Measurements from ENCODE around the gene PTPRB.

PTPRB gene

DNA sequence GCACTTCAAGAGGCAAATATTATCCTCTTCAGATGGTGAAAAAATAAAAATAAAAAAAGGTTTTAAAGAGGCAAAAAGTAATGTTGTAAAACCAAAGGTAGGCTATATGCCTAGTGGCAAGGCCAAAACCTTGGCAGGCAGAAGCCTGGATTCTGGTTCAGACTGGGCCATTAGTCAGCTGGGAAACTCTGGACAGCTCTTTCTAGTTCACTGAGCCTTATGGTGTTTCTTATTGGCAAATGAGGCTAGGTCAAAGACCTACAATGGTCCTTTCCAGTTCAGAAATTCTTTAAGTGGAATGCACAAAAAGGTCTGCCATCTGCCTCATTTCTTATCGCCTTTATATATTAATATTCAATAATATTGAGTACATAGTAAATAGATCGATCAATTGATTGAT lies 44.6 kb downstream of the PTPRB start:
- DNase-seq (ENCODE audit: low spot score): no peak

DNA sequence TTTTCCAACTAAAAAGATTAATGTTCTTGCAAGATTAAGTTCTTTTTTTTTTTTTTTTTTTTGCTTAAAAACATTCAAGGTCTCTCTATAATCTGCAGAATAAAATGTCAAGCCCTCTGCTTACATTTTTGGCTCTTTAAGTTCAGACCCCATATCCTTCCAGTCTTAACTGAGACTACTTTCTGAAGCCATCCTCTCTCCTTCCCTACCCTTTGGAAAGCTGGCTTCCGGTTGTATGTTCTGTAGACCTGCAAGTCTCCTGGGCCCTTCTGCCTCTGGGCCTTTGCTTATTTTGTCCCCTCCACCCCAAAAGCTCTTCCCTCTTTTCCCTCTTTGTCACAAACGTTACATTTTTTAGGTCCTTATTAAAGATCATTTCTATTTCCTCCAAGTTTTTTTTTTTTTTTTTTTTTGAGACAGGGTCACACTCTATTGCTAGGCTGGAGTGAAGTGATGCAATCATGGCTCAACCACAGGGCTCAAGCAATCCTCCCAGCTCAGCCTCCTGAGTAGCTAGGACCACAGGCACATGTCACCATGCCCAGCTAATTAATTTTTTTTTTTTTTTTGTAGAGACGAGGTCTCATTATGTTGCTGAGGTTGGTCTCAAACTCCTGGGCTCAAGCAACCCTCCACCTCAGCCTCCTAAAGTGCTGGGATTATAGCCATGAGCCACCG lies 46.5 kb downstream of the PTPRB start:
- no peak for DNase-seq (ENCODE audit: low spot score)

- peak; percentile 80 for DNase-seq (ENCODE audit: low spot score)
Observed at GRCh38 chr12:70590051-70590450, 47.2 kb downstream of the PTPRB start.

GRCh38 chr12:70584332-70584731 lies 52.9 kb downstream of the PTPRB start:
- no peak for DNase-seq (ENCODE audit: low spot score)

DNA sequence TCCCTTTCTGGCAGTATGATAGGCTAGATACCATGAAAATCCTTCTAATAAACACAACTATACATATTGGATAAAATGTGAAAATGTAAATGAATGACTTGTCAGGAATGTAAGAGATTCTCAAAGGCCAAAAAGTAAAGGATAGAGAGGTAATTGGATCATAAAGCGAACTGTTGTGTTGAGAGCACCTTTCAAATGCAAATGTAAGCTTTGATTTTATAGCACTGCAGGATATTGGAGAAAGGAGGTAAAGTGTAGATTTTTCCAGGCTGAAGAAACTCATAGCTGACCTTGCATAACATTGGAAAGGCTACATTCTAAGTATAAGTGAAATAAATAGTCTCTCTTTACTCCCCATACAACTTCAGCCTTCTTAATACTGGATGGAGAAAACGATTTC lies 54.0 kb downstream of the PTPRB start:
- no peak for DNase-seq (ENCODE audit: low spot score)

GRCh38 chr12:70581208-70581607 lies 56.0 kb downstream of the PTPRB start:
- no peak for DNase-seq (ENCODE audit: low spot score)

DNA sequence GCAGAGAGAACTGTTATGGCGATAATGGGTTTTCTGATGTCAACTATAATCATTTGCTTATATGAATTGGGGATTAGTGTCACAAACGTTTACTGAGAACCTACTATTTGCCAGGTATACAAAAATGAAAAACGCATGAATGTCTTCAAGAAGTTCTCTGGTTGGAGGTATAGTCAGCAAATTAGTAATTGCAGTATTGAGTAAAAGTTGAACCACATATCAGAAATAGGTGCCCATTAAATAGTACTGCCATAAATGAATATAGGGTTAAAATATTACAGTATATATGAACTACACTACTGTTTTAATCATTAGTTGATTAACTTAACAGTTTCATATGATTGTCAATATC lies 60.0 kb downstream of the PTPRB start:
- no peak for DNase-seq (ENCODE audit: low spot score)

- DNase-seq (ENCODE audit: low spot score): peak; percentile 78
Observed at GRCh38 chr12:70576341-70577282, 60.6 kb downstream of the PTPRB start.

DNA sequence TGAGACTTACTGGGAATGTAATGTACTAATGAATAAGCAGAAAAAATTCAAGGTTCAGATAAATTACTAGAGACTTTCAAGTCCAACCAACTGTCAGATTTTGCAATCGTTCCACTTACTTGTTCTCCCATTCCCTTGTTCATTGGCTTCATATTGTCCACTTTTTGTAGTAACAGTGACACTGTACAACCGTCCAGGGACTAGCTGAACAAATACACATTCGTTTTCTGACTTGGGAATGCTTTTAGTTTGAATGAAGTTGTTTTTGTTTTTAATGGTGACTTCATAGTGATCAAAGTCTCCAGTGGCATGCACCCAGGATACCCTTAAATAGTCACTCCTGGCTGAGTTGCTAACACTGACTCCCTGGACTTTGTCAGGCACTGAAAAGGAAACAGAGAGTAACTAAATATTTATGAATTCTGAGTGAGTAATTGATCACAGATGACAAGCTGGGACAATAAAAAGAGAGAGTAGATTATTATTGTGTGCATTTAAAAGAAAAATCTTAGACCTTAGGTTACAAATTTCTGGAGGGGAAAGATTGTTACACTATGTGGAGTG lies 65.4 kb downstream of the PTPRB start:
- DNase-seq (ENCODE audit: low spot score): no peak

GRCh38 chr12:70571029-70571428 lies 66.2 kb downstream of the PTPRB start:
- DNase-seq (ENCODE audit: low spot score): no peak

DNA sequence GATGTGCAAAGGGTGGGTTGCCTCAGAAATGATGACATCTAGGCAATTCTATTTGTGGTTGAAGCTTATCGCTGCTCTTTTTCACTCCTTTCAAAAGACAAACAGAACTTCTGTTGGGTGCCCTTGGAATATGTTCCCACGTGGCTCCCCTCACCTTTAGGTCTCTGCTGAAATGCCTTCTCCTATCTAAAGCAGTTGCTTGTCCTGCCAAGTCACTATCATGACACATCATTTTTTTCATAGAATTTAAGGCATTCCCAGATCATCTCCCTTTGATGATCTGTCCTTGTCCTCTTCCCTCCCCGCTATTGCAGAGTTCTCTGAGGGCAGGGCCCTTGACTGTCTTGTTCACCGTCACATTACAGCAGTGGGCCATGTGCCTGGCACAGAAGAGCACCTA lies 75.7 kb downstream of the PTPRB start:
- DNase-seq (ENCODE audit: low spot score): no peak

- no peak for DNase-seq (ENCODE audit: low spot score)
Observed at GRCh38 chr12:70560671-70561070, 76.6 kb downstream of the PTPRB start.

DNA sequence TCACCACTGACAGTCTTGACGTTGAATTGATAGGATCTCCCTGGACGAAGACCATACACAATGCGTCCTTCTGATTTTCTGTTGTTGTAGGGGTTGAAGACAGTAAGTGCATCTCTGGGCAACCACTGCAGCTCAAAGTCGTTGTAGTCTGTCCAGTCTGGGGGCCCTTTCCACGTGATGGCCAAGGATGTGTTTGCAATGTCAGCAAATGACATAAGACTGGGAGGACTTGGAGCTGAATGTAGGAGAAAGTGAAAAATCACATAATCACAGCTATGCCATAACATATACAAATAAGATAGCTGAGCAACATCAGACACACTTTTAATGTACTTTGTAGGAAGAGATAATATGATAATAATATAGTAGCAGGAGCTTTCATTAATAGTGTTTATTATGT lies 77.8 kb downstream of the PTPRB start:
- no peak for DNase-seq (ENCODE audit: low spot score)

GRCh38 chr12:70557583-70558191 lies 79.5 kb downstream of the PTPRB start:
- DNase-seq (ENCODE audit: low spot score): no peak

DNA sequence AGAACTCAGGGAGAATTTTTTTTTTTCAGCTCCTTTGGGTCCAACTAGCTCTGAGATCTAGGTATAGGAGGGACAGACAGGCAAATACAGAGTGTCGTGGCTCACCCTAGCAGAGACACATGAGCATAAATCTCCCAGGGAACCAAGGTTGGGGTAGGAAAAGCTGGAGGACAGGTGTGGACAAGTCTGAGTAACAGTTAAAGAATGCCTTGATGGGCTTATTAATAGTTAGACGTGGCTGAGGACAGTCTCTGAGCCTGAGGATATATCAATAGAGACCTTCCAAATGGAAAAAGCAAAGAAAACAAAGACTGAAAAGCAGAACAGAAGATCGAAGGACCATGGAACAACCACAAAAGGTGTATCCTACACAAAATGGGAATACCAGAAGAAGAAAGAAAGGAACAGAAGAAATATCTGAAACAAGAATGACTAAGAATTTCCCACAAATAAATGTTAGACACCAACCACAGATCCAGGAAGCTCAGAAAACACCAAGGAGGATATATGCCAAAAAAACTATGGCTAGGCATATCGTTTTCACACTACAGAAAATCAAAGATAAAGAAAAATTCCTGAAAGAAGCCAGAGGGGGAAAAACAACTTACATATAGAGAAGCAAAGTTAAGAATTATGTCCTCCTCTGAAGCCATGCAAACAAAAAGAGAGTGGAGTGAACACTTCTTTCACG lies 80.9 kb downstream of the PTPRB start:
- DNase-seq (ENCODE audit: low spot score): no peak

- DNase-seq (ENCODE audit: low spot score): no peak
Observed at GRCh38 chr12:70555081-70555480, 82.1 kb downstream of the PTPRB start.

- DNase-seq (ENCODE audit: low spot score): no peak
Observed at GRCh38 chr12:70553391-70553859, 83.8 kb downstream of the PTPRB start.

DNA sequence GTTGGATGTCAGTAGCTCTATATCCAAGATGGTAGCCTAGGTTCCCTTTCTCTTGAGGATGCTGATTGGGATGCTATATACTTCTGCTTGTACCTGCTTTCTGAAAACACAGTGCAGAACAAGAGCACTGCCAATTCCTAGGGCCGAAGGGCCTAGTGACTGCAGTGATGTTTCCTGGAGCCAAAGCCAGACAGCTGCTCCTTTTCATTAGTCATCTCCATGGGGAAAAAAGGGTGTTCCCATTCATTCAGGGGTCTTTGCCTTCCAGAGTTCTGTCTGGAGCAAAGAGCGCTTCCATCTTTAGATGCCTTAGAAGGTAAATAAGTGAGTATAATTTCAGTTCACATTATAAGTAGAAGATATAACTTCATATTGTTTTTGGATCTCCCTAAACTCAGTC lies 85.5 kb downstream of the PTPRB start:
- DNase-seq (ENCODE audit: low spot score): no peak

DNA sequence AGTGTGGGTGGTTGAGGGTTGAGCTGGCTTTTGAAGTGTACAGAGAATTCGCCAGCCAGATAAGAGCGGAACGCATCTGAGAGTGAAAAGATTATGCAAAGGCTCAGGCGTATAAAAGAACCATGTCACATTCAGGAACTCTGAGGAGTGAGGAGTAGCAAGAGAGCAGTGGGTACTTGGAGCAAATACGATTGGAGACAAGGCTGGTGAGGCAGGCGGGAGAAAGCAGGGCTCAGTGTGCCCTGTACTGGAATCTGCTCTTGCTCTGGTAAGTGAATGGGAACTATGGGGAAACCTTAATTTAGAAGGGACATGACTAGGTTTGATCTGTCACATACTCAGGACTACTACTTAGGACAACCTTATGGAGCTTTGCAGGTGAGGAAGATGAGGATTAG lies 87.0 kb downstream of the PTPRB start:
- DNase-seq (ENCODE audit: low spot score): no peak

DNA sequence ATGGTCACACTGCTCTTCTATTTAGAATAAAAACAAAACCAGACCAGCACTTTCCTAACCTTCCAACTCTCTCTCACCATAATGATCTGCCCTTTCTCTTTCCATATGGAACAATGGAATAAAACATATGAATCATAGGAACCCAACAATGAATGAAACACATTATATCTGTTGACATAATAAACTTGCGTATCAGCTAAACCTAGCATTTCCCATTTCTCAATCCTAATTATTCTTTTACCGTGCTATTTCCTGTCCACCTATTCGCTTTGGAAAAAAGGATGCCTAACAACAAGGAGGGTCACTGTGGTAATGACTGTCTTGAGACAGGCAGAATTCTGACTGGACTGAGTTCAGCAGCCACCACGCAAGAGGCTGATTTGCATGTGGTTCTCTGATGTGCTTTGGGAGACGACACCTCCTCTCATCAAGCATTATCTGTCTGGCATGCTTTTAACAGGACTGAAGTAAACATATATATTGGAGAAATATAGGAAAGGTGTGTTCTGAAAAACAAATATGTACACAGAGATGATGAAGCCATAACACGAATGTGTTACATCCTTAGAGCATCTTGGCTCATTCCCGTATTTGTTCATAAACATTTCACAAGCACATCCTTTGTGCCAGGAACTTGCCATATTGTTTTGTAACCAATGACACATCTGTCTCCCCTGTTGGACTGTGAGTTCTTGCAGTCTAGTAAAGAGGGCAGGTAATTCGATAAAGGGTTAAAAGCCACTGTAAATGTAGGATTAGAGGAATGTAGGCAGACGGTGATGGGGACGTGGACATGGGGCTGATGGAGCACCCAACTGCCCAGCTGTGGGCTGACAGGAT lies 87.7 kb downstream of the PTPRB start:
- peak; percentile 40 for DNase-seq (ENCODE audit: low spot score)

GRCh38 chr12:70543444-70543843 lies 93.8 kb downstream of the PTPRB start:
- DNase-seq (ENCODE audit: low spot score): peak; percentile 95
